ENCODE results near the gene GMDS. TPM values are rescaled to one million over a fixed set of nuclear protein-coding genes. Genes with fewer than 3 reads are reported as not detected.

Gene GMDS
- total and polyA plus RNA-seq, 9 donors: 6.6 to 20.6 (median 11.0) TPM

DNA sequence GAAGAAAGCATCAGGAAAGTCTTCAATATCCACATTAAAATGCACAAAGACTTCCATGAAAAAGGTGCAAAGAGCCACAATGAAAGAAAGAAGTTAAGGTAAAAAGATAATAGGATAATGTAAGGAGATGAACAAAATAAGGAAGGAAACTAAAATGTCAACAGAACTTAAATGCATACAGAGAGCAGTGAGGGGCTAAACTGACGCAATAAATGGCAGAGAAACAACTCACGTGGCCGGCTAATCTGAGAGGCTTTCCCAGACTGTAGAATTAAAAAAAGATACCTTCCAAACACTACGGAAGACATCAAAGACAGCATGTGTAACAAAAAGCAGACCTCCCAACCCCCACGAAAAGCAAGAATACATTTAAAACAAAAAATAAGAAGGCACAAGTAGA lies 73.7 kb downstream of the GMDS start:
- no peaks in the 10 kb centered on the region for H3K4me1 ChIP-seq (ENCODE audit: insufficient read depth)
- intact Hi-C loops (cut with DNase I): no loop called here
- H3K4me3 ChIP-seq: no peak overlapping the region
- no peak for DNase-seq
- H3K27ac ChIP-seq: no peak overlapping the region
- H3K9me3 ChIP-seq: no peaks in the 10 kb centered on the region
- no peak for TF ChIP-seq POLR2A (IDR thresholded peaks at IDR 0.05)
- H3K36me3 ChIP-seq: no peaks in the 10 kb centered on the region
- H3K27me3 ChIP-seq: no peaks in the 10 kb centered on the region
- WGBS, 3 donors: 57 to 72% (median 69%) methylated on average over 5 of the region's 5 CpGs

- no peaks in the 10 kb centered on the region for H3K4me1 ChIP-seq (ENCODE audit: insufficient read depth)
- no peak for DNase-seq
- H3K4me3 ChIP-seq: no peak overlapping the region
- TF ChIP-seq EP300 (IDR thresholded peaks at IDR 0.05) (no peak), POLR2A (IDR thresholded peaks at IDR 0.05) (no peak), CTCF (IDR thresholded peaks at IDR 0.05) (no peak)
- intact Hi-C loops (cut with DNase I): no loop called here
- H3K27me3 ChIP-seq: no peaks in the 10 kb centered on the region
- no peak overlapping the region for H3K27ac ChIP-seq
- H3K36me3 ChIP-seq: no peaks in the 10 kb centered on the region
- H3K9me3 ChIP-seq: no peaks in the 10 kb centered on the region
These were observed 76.9 kb downstream of the GMDS start for GRCh38 chr6:2168480-2168879.

DNA sequence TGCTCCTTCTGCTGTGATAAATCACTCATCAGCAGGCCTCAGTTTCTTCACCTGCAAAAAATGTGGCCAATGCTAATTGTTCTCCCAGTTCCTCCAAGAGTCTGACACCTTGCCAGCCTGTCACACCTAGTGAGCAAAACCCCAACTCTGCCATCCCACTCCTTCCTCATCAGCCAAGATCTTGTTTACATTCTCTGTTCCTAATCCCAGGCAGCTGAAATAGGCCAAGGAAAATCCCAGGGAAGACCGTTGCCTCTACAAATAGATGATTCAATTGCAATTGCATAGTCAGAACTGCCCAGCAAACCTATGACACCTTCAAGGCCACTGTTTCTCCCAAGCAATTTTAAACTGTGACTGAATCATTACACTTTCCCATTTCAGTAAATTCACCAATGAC lies 78.7 kb downstream of the GMDS start:
- Histone ChIP-seq H3K4me3 (no peak overlapping the region), H3K9me3 (no peaks in the 10 kb centered on the region), H3K4me1 (ENCODE audit: insufficient read depth) (no peaks in the 10 kb centered on the region), H3K36me3 (no peaks in the 10 kb centered on the region), H3K27ac (no peak overlapping the region), H3K27me3 (no peaks in the 10 kb centered on the region)
- no peak for DNase-seq
- TF ChIP-seq EP300 (IDR thresholded peaks at IDR 0.05) (no peak), POLR2A (IDR thresholded peaks at IDR 0.05) (no peak), CTCF (IDR thresholded peaks at IDR 0.05) (no peak)
- intact Hi-C loops (cut with DNase I): no loop called here
- WGBS, 3 donors: 48 to 55% (median 49%) methylated on average over 1 of the region's 1 CpG

DNA sequence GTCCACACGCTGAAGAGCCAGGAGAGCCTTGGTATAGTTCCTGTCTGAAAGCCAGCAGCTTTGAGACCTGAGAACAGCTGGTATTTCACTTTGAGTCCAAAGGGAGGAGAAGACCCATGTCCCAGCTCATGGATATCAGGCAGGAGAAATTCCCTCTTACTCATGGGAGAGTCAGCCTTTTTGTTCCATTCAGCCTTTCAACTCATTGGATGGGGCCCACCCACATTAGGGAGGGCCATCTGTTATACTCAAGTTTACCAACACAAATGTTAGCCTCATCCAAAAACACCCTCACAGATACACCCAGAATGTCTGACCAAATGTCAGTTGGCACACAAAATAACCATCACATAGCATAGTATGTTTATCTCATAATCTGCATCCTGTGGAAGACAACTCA lies 80.1 kb downstream of the GMDS start:
- Histone ChIP-seq H3K4me3 (no peak overlapping the region), H3K27me3 (no peaks in the 10 kb centered on the region), H3K9me3 (no peaks in the 10 kb centered on the region), H3K4me1 (ENCODE audit: insufficient read depth) (no peaks in the 10 kb centered on the region), H3K36me3 (no peaks in the 10 kb centered on the region), H3K27ac (no peak overlapping the region)
- intact Hi-C loops (cut with DNase I): no loop called here
- DNase-seq: no peak
- TF ChIP-seq EP300 (IDR thresholded peaks at IDR 0.05) (no peak), CTCF (IDR thresholded peaks at IDR 0.05) (no peak), POLR2A (IDR thresholded peaks at IDR 0.05) (no peak)
- WGBS, 3 donors: 92 to 95% (median 95%) methylated on average over 1 of the region's 1 CpG

- TF ChIP-seq POLR2A (IDR thresholded peaks at IDR 0.05): no peak
- TF ChIP-seq EP300 (IDR thresholded peaks at IDR 0.05): no peak
- TF ChIP-seq CTCF (IDR thresholded peaks at IDR 0.05): no peak
- Histone ChIP-seq H3K4me1 (ENCODE audit: insufficient read depth) (no peaks in the 10 kb centered on the region), H3K27ac (no peak overlapping the region), H3K4me3 (no peak overlapping the region), H3K36me3 (no peaks in the 10 kb centered on the region), H3K27me3 (no peaks in the 10 kb centered on the region), H3K9me3 (no peaks in the 10 kb centered on the region)
- WGBS, 3 donors: 96 to 100% (median 98%) methylated on average over 2 of the region's 2 CpGs
- intact Hi-C loops (cut with DNase I): no loop called here
- no peak for DNase-seq
These were observed 80.9 kb downstream of the GMDS start for GRCh38 chr6:2164481-2164880.

Measured in ovary (tissue), 9 donors.